Stimulated activated CD8-positive, alpha-beta memory T cell treated with anti-CD3 and anti-CD28 coated beads, Interleukin-4, amount 100 ng/mL, for 4 hours (primary cell): Measurements from ENCODE around the gene CSTF3.
A peak's percentile ranks its signal among the peaks of the same experiment; 100 is the strongest.
"Not testable (repeated sequence)": the region's sequence is repeated elsewhere in the genome, so short reads cannot be mapped to it uniquely, and the experiment has no call there.

Experiments used
- DNase-seq, 2 donors: peaks; one replicate each; pipeline ENCODE4 v3.0.0-alpha.2; 2020; ENCODE audit warnings: low read depth in 2 of 2, low spot score in 1 of 2

The CSTF3 gene

DNA sequence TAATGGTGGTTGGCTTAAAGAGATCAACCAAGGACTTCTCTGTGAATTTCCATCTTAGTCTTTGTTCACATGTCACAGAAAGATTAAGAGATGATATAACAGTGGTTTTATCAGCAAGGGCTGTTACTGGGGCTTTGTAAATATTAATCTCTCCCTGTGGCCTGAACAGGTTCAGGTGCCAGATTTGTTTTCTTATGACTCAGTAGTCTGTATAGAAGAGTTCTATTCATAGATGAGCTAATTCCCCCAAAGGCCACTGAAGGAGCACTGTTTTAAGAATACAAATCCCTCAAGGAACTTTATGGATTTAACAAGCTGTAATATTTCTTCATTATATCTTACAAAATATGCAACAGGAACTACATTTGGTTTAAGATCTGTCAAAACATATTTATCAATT is 71.5 kb downstream of the CSTF3 start:
- DNase-seq = no peak

DNA sequence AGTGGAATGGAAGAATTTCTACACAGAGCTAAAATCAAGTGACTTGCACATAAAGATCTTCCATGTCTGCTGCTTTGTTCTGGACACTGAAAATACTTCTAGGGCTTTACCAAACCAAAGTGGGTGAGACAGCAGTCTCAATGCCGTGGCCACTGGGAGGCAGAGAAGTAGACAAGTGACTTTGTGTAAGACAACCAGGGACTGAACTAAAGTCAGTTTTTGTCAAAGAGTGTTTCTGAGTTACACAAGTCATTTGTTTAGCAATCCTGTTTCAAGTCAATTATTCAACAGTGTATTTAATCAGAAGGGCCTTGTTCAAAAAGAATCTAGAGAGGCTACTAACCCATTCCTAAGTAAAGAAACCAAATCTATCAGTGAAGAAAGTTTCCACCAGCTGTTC is 75.3 kb downstream of the CSTF3 start:
- no peak for DNase-seq

GRCh38 chr11:33083918-33084317 is 77.4 kb downstream of the CSTF3 start:
- no peak for DNase-seq

GRCh38 chr11:33072465-33072864 is 88.8 kb downstream of the CSTF3 start:
- DNase-seq = no peak

DNA sequence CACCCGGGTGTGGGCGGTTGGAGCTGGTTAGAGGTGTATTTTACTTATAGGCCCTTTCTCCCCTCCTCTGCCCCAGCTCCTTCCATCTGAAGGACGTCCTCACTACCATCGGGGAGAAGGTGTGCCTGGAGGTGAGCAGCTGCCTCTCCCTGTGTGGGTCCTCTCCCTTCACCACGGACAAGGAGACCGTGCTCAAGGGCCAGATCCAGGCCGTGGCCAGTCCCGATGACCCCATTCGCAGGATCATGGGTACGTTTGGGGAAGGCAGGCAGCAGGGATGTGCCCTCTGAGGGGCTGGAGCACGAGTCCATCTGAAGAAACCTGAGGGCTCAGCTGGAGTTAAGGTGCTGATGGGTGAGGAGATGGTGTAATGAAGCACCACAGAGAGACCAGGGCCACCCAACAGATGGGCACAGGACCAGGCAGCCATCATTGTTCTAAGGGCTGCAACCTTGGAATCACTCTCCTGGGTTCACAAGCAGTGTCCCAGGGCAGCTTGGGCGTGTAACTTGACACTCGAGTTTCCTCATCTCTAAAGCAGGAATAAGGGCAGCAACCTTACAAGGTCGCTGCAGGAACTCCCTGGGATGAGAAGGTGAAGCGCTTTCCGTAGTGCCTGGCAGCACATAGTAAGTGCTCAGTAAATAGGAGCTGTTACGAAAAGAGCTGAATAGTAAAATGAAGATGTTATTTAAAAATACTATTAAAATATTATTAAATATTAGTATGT is 92.5 kb downstream of the CSTF3 start:
- no peak for DNase-seq

GRCh38 chr11:33067294-33067693 is 94.0 kb downstream of the CSTF3 start:
- DNase-seq = no peak

DNA sequence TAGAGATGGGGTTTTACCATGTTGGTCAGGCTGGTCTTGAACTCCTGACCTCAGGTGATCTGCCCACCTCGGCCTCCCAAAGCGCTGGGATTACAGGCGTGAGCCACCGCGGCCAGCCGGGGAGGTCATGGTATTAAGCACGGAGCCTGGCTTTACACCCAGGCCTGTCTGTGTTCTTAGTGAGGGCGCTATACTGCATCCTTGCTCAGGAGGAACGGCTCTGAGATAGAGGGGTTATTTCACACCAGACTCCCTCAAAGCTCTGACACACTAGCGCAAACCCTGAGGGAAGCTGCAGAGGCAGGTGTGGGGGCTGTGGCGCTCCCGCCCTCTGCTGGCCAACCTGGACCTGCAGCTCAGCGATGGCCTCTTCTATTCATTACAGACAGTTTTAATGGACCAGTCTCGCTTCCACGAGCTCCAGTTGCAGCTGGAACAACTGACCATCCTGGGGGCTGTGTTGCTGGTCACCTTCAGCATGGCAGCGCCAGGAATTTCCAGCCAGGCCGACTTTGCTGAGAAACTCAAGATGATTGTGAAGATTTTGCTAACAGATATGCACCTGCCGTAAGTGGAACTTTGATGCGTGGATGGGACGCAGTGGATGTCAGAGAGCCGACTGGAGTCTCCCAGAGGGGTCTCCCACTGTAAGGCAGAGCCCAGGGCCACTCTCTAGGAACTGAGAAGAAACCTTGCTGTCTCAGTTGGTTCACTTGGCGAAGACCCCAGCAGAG is 95.7 kb downstream of the CSTF3 start:
- DNase-seq = peak; percentile 35 to 41

GRCh38 chr11:33064866-33065265 is 96.4 kb downstream of the CSTF3 start:
- no peak for DNase-seq

- DNase-seq = no peak
Observed at GRCh38 chr11:33064033-33064825, 97.1 kb downstream of the CSTF3 start.

- no peak for DNase-seq
Observed at GRCh38 chr11:33063326-33063881, 97.9 kb downstream of the CSTF3 start.

DNA sequence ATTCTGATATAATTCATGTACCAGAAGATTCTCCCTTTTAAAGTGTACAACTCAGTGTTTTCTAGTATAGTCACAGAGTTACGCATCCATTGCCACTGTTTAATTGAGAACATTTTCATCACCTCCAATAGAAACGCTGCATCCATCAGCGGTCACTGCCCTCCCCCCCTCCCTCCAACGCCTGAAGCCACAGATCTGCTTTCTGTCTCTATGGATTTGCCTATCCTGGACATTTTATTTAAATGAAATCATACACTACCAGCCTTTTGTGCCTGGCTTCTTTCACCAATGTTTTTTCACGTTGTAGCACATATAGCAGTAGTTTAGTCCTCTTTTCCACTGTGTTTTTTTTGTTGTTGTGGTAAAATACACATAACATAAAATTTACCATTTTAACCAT is 99.1 kb downstream of the CSTF3 start:
- no peak for DNase-seq

DNA sequence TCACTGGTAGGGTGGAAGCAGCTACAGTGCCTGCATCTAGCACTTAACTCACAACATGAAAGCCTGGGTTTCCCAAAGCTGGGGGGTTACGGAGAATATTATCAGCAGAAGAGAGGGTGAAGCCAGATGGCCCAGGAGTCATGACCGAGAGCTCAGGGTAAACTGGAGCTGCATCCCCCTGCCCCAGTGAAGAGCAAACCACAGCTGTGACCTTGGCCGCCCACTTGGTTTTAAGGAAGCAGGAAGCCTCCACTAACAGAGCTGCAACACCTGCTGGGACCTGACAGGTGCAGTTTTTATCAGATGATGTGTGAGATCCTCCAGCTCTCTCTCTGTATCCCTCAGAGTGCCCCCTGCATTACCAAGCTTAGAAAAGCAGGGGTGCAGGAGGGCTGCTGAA is 101.0 kb downstream of the CSTF3 start:
- no peak for DNase-seq

DNA sequence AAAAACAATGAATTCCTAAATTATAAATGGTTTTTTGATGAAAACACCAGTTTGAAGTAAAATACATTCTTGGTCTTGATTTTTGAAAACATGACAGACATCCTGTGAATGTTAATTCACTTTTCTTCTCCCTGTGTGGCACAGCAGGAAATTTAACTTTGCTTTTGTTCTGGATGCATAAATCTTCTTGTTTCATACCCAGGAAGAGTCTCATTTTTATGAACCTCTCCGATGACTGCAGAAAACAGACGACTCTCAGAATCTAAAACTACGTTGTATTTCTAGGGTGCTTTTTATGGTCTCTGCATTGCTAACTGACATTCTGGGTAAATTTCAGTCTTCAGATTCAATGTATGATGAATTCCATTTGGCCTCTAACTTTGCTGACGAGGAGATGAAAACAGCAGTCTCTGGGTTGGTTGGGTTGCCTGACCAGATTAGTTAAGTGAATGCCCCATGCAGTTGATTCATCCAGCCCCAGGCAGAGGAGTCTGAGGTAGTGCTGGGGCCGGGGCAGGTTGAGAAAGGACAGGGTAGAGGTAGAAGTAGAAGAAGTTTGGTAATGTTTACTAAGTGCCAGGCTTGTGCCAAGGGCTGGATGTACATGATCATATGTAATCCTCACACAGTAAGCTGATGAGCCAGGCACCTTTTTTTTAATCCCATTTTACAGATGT is 101.8 kb downstream of the CSTF3 start:
- DNase-seq = no peak

- no peak for DNase-seq
Observed at GRCh38 chr11:33057284-33057683, 104.0 kb downstream of the CSTF3 start.

- no peak for DNase-seq
Observed at GRCh38 chr11:33055375-33055774, 105.9 kb downstream of the CSTF3 start.

- DNase-seq = no peak
Observed at GRCh38 chr11:33052231-33052630, 109.0 kb downstream of the CSTF3 start.

- not testable (repeated sequence) for DNase-seq
Observed at GRCh38 chr11:33049565-33050408, 111.5 kb downstream of the CSTF3 start.

DNA sequence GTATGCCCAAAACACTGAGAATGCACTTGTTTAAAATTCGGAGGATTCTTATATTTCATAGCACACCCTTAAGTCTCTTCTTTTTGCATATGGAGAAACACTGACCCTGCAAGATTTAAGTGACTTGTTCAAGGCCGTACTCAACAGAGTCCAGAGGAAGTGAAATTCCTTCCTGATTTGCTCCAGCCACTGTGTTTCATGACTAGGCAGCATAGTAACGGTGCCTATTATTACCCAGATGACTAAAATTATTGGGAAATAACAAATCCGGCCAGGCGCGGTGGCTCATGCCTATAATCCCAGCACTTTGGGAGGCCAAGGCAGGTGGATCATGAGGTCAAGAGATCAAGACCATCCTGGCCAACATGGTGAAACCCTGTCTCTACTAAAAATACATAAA is 112.6 kb downstream of the CSTF3 start:
- DNase-seq = not testable (repeated sequence)

GRCh38 chr11:33045551-33046255 is 115.6 kb downstream of the CSTF3 start:
- DNase-seq = no peak
